Thyroid gland (tissue), 4 donors: ENCODE measurements around the gene EDAR.

Experiments
- POLR2A ChIP-seq, 2 donors: fragments of 450-650 bp; IDR thresholded peaks; one replicate each; pipeline ENCODE4 v1.6.1; 2017; ENCODE audit warnings: antibody characterized with exemption in 2 of 2, mild to moderate bottlenecking in 2 of 2, moderate library complexity in 1 of 2
- TF ChIP-seq, protein P1 (sequence below), 6 experiments: fragments of 200-600 bp in 3 of 6; fragments of 450-650 bp in 3 of 6; sonication (generic) in 3 of 6; IDR thresholded peaks; one replicate each; pipeline ENCODE4 v1.5.1; 2016 to 2019; ENCODE audit warnings: antibody characterized with exemption in 6 of 6, mild to moderate bottlenecking in 2 of 6, inconsistent platforms in 1 of 6, moderate library complexity in 1 of 6

DNA sequence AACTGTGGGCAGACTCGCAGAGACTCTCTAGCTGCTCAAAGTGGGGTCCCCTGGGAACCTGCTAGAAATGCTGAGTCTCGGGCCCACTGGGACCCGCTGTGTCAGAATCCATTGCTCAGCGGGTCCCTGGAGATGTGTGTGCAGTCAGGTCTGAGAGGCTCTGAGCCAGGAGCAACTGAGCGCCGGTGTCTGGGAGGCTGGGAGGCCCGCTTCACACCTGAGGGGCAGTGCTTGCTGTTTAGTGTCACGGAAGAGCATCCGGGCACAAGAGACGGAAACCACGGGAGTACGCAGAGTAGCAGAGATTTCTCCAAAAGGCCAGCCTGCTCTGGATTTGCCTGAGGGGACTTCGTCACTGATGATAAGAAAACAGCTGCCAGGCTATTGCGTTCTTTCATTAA is 70.1 kb downstream of the EDAR start:
- TF ChIP-seq, protein P1, sequence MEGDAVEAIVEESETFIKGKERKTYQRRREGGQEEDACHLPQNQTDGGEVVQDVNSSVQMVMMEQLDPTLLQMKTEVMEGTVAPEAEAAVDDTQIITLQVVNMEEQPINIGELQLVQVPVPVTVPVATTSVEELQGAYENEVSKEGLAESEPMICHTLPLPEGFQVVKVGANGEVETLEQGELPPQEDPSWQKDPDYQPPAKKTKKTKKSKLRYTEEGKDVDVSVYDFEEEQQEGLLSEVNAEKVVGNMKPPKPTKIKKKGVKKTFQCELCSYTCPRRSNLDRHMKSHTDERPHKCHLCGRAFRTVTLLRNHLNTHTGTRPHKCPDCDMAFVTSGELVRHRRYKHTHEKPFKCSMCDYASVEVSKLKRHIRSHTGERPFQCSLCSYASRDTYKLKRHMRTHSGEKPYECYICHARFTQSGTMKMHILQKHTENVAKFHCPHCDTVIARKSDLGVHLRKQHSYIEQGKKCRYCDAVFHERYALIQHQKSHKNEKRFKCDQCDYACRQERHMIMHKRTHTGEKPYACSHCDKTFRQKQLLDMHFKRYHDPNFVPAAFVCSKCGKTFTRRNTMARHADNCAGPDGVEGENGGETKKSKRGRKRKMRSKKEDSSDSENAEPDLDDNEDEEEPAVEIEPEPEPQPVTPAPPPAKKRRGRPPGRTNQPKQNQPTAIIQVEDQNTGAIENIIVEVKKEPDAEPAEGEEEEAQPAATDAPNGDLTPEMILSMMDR (IDR thresholded peaks at IDR 0.05), result no peak
- no peak for TF ChIP-seq POLR2A (IDR thresholded peaks at IDR 0.05)
